Natural killer cell (primary cell): Measurements from ENCODE around the gene MS4A6E. TPM values are rescaled to one million over a fixed set of nuclear protein-coding genes. Genes with fewer than 3 reads are reported as not detected.

ENCODE experiments used
- ATAC-seq, 3 donors: fragments of 150-1000 bp in 2 of 3; fragments of 200-7000 bp in 1 of 3; cut with Tn5 transposase; 1 replicate in 1 of 3; 2 replicates in 2 of 3; pipeline ENCODE4 v1.10.0; 2021; ENCODE audit warnings: mild to moderate bottlenecking in 2 of 3, moderate library complexity in 2 of 3
- DNase-seq, 2 donors: peaks; one replicate each; pipeline versions ENCODE4 v3.0.0 to v3.0.0-alpha.2; 2013 to 2021; ENCODE audit warnings: mixed read lengths in 1 of 2
- H3K27ac ChIP-seq: one replicate; pipeline ENCODE4 v1.5.1; 2013; ENCODE audit warnings: mild to moderate bottlenecking, low read length
- H3K27me3 ChIP-seq: one replicate; pipeline ENCODE4 v1.6.1; 2013; ENCODE audit warnings: low read length; ENCODE audit not compliant: control insufficient read depth, insufficient read depth
- H3K36me3 ChIP-seq: one replicate; pipeline ENCODE4 v1.6.1; 2013; ENCODE audit warnings: low read length; ENCODE audit not compliant: control insufficient read depth, insufficient read depth
- H3K4me1 ChIP-seq: one replicate; pipeline ENCODE4 v1.6.1; 2013; ENCODE audit warnings: low read length; ENCODE audit not compliant: control insufficient read depth, insufficient read depth
- H3K4me3 ChIP-seq: one replicate; pipeline ENCODE4 v1.5.1; 2013; ENCODE audit warnings: low read length
- H3K9me3 ChIP-seq: one replicate; pipeline ENCODE4 v1.6.1; 2013; ENCODE audit warnings: low read length; ENCODE audit not compliant: control insufficient read depth, insufficient read depth
- H3K27ac Mint-ChIP-seq, 2 donors: one replicate each; pipeline ENCODE4 v1.8.0; 2022; ENCODE audit warnings: mild to moderate bottlenecking in 2 of 2, mixed read lengths in 2 of 2, moderate library complexity in 1 of 2
- H3K27me3 Mint-ChIP-seq, 2 donors: one replicate each; pipeline ENCODE4 v1.8.0; 2022; ENCODE audit warnings: low read depth in 2 of 2, mixed read lengths in 2 of 2
- H3K36me3 Mint-ChIP-seq: one replicate; pipeline ENCODE4 v1.8.0; 2022; ENCODE audit warnings: mixed read lengths
- H3K4me1 Mint-ChIP-seq, 2 donors: one replicate each; pipeline ENCODE4 v1.8.0; 2022; ENCODE audit warnings: mixed read lengths in 2 of 2
- H3K4me3 Mint-ChIP-seq: one replicate; pipeline ENCODE4 v1.8.0; 2022; ENCODE audit warnings: mild to moderate bottlenecking, moderate library complexity, mixed read lengths
- H3K9me3 Mint-ChIP-seq, 2 donors: one replicate each; pipeline ENCODE4 v1.8.0; 2022; ENCODE audit warnings: mixed read lengths in 2 of 2
- WGBS: methylation state at CpG from one replicate; pipeline ENCODE4 v1.1.7; 2013; ENCODE audit warnings: missing lambda C conversion rate; ENCODE audit not compliant: insufficient coverage; 5-methylcytosine and 5-hydroxymethylcytosine counted together
- intact Hi-C: fragments of 100-400 bp; cut with micrococcal nuclease; formaldehyde crosslinking; loops from one replicate; pipeline ENCODE4 v1.14.2; 2022
- total RNA-seq, 4 donors: library from RNA; stranded (reverse); fragments of 120-200 nt in 1 of 4; gene quantifications; one replicate each; pipeline versions ENCODE4 v1.2.3 to v1.2.4, GENCODE V29; 2013 to 2022
- TF ChIP-seq, protein P1 (sequence below): fragments of 200-600 bp; IDR thresholded peaks from one replicate; pipeline ENCODE4 v1.8.0; 2022; ENCODE audit warnings: antibody characterized with exemption

MS4A6E gene
- total RNA-seq, 3 donors from 2014 or later (not counting 1 experiment from before 2014, with no cell fraction given), result not detected

DNA sequence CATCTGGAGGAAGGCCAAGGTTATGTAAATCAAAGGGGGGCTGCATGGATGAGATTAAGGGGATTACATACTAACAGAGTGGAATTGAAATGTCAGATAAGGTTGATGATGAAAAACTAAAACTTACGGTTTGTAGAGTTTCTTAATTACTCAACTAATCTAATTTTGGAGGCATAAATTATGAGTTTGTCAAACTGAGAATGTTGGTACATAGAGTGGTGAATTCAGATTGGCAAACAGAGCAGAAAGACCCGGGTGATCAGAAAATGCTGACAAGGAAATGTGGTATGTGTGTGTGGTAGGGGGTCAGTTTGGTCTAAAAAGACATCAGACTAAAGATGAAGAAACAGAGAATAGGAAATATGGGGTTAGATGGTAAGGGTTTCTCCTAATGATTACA is 11.0 kb downstream of the MS4A6E start:
- DNase-seq (no peak), ATAC-seq (no peak)
- TF ChIP-seq, protein P1, sequence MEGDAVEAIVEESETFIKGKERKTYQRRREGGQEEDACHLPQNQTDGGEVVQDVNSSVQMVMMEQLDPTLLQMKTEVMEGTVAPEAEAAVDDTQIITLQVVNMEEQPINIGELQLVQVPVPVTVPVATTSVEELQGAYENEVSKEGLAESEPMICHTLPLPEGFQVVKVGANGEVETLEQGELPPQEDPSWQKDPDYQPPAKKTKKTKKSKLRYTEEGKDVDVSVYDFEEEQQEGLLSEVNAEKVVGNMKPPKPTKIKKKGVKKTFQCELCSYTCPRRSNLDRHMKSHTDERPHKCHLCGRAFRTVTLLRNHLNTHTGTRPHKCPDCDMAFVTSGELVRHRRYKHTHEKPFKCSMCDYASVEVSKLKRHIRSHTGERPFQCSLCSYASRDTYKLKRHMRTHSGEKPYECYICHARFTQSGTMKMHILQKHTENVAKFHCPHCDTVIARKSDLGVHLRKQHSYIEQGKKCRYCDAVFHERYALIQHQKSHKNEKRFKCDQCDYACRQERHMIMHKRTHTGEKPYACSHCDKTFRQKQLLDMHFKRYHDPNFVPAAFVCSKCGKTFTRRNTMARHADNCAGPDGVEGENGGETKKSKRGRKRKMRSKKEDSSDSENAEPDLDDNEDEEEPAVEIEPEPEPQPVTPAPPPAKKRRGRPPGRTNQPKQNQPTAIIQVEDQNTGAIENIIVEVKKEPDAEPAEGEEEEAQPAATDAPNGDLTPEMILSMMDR, result no peak
- Mint-ChIP-seq H3K4me1 (no peaks in the 10 kb centered on the region), H3K9me3 (no peaks in the 10 kb centered on the region), H3K27ac (no peak overlapping the region), H3K36me3 (no peaks in the 10 kb centered on the region), H3K27me3 (peaks cover 7 to 9% of the 10 kb centered on the region in 2 donors), H3K4me3 (no peak overlapping the region)
- H3K36me3 ChIP-seq, result no peaks in the 10 kb centered on the region
- 55% methylated on average over 1 of the region's 2 CpGs for WGBS
- no peak overlapping the region for H3K4me3 ChIP-seq
- intact Hi-C loops, result no loop called here
- no peaks in the 10 kb centered on the region for H3K27me3 ChIP-seq
- no peaks in the 10 kb centered on the region for H3K4me1 ChIP-seq
- no peak overlapping the region for H3K27ac ChIP-seq
- no peaks in the 10 kb centered on the region for H3K9me3 ChIP-seq

DNA sequence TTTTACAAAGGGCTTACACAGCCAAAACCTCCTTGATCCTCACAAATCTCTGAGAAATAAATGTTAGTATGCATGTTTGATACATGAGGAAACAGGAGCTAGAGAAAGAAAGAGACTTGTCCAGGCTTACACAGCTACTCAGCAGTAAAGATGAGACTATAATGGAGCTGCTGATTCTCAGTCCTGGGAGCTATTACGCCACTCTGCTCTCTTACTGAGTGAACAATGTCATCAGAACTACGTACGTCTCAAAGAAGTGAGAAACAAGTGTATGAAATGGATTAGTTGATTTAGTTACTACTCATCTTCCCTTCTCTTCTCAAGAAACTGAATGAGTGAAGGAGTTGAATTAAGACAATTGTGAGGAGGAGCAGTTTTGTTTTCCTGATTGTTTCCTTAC is 12.3 kb downstream of the MS4A6E start:
- intact Hi-C loops, result no loop called here
- Mint-ChIP-seq H3K4me3 (no peak overlapping the region), H3K9me3 (no peaks in the 10 kb centered on the region), H3K27ac (no peak overlapping the region), H3K4me1 (no peaks in the 10 kb centered on the region), H3K36me3 (no peaks in the 10 kb centered on the region), H3K27me3 (peaks cover 7 to 11% of the 10 kb centered on the region in 2 donors)
- WGBS, result 55% methylated on average over 1 of the region's 3 CpGs
- H3K9me3 ChIP-seq, result no peaks in the 10 kb centered on the region
- DNase-seq, result no peak
- H3K27me3 ChIP-seq, result no peaks in the 10 kb centered on the region
- TF ChIP-seq, protein P1, result no peak
- H3K4me1 ChIP-seq, result no peaks in the 10 kb centered on the region
- no peak for ATAC-seq
- no peak overlapping the region for H3K27ac ChIP-seq
- H3K4me3 ChIP-seq, result no peak overlapping the region
- no peaks in the 10 kb centered on the region for H3K36me3 ChIP-seq

DNA sequence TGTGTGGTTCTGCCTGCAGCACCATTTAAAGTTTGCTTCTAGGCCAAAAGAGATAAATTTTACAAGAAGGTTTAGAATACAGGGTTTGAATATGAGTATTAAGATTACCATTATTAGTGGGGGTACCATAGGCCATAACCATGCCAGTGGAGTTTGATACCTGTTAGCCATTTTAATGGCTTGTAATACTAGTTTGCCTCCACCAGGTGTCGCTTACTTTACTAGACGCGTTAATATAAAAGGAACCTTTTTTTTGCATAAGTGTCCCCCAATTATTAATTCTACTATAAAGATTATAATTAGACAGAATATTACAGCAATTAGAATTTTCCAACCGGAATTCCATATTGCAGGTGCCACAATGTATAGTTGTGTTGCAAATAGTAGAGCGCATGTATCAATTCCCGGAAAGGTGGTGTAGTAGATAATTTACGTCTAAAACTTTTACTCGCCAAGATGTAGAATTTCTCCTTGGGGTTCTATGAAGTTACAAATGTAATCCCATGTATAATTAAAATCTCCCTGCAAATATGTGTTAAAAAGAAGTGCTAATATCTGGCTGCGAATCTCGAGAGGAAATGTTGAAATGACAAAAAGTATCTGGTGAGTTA is 16.1 kb downstream of the MS4A6E start:
- Histone ChIP-seq H3K27me3 (no peaks in the 10 kb centered on the region), H3K27ac (no peak overlapping the region), H3K9me3 (no peaks in the 10 kb centered on the region), H3K4me3 (no peak overlapping the region), H3K4me1 (no peaks in the 10 kb centered on the region), H3K36me3 (no peaks in the 10 kb centered on the region)
- no peak overlapping the region for H3K27ac Mint-ChIP-seq
- H3K9me3 Mint-ChIP-seq, result no peaks in the 10 kb centered on the region
- ATAC-seq (no peak), DNase-seq (peak in 1 of 2 donors; percentile 43)
- H3K36me3 Mint-ChIP-seq, result no peaks in the 10 kb centered on the region
- H3K4me3 Mint-ChIP-seq, result no peak overlapping the region
- intact Hi-C loops, result no loop called here
- TF ChIP-seq, protein P1, result peak; percentile 73
- 81% methylated on average over 4 of the region's 10 CpGs for WGBS
- peaks cover 15 to 19% of the 10 kb centered on the region in 2 donors for H3K27me3 Mint-ChIP-seq
- no peaks in the 10 kb centered on the region for H3K4me1 Mint-ChIP-seq

DNA sequence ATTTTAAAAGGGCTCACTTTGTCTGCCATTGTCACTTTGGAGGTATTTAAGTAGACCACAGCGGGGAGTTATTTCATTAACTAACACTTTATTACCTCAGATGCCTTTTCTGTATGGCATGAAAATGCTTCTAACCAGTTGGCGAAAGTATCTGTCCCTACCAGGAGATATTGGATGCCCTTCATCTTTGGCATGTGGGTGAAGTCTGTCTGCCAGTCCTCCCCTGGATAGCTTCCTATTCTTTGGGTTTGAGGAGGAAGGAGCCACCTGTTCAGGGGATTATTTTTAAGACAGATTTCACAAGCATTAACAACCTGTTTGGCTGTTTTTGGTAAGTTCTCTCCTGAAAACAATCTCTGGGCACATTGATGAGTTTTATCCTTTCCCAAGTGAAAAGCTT is 17.1 kb downstream of the MS4A6E start:
- Histone ChIP-seq H3K4me1 (no peaks in the 10 kb centered on the region), H3K27me3 (no peaks in the 10 kb centered on the region), H3K9me3 (no peaks in the 10 kb centered on the region), H3K4me3 (no peak overlapping the region), H3K27ac (no peak overlapping the region), H3K36me3 (no peaks in the 10 kb centered on the region)
- no peaks in the 10 kb centered on the region for H3K9me3 Mint-ChIP-seq
- DNase-seq (no peak), ATAC-seq (no peak)
- 96% methylated on average over 2 of the region's 2 CpGs for WGBS
- no peak overlapping the region for H3K27ac Mint-ChIP-seq
- H3K4me1 Mint-ChIP-seq, result no peaks in the 10 kb centered on the region
- no peak overlapping the region for H3K4me3 Mint-ChIP-seq
- TF ChIP-seq, protein P1, result no peak
- H3K27me3 Mint-ChIP-seq, result peaks cover 15 to 19% of the 10 kb centered on the region in 2 donors
- H3K36me3 Mint-ChIP-seq, result no peaks in the 10 kb centered on the region
- intact Hi-C loops, result no loop called here
